Measurements from ENCODE around the gene NUP62. TPM values are rescaled to one million over a fixed set of nuclear protein-coding genes. Genes with fewer than 3 reads are reported as not detected.
"Not testable (repeated sequence)": the region's sequence is repeated elsewhere in the genome, so short reads cannot be mapped to it uniquely, and the experiment has no call there.

The NUP62 gene
- polyA plus RNA-seq, 3 donors: 55.1 to 70.3 (median 67.1) TPM

DNA sequence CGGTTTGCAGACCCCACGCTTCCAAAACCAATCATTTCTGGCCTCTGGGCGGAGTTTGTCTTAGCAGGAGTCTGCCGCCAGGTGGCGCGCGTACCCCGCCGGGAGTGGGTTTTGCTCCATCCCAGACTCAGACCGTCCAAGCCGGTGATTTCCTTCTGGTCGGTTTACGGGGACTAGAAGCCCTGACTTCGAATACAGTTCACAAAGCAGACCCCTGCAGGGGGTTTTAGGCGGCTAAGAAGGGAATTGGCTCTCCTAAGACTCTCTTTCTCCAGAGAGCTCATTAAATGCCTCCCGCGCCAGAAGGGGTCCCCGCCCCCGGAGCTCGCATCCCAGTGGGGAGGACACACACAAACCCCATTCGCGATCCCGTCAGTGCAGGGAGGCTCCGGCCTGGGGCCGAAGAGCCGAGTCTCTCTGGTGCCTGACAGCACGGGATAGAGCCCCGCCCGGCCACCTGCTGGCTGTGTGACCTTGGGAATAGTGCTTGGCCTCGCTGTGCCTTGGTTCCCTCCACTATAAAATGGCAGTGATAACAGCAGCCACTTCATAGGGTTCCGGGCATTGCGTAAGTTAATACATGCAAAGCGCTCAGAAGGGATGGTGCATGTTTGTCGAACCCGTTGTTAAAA lies 8.6 kb upstream of the NUP62 start:
- peak in 8 of 11 donors; percentile 51 to 79 (median 69) for DNase-seq (ENCODE audit: extremely low read depth in 1 of 11, low read depth in 9 of 11, low spot score in 4 of 11)

- DNase-seq (ENCODE audit: extremely low read depth in 1 of 11, low read depth in 9 of 11, low spot score in 4 of 11): no peak
Measured at GRCh38 chr19:49936549-49936948, 7.2 kb upstream of the NUP62 start.

DNA sequence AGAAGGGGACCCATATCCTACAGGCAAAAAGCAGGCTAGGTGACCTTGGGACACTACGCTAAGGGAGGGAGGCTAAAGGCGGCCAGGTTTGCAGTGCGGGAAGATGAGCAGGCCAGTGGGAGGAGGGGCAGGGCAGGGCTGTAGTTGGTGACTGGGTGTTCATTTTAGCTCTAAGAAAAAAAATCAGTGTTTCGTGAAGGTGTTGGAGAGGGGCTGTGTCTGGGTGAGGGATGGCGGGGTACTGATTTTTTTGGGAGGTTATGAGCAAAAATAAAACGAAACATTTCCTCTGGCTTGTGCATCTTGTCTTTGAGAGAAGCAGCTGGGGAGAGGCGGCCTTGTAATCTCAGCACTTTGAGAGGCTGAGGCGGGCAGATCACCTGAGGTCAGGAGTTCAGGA lies 4.3 kb upstream of the NUP62 start:
- no peak for DNase-seq (ENCODE audit: extremely low read depth in 1 of 11, low read depth in 9 of 11, low spot score in 4 of 11)

DNA sequence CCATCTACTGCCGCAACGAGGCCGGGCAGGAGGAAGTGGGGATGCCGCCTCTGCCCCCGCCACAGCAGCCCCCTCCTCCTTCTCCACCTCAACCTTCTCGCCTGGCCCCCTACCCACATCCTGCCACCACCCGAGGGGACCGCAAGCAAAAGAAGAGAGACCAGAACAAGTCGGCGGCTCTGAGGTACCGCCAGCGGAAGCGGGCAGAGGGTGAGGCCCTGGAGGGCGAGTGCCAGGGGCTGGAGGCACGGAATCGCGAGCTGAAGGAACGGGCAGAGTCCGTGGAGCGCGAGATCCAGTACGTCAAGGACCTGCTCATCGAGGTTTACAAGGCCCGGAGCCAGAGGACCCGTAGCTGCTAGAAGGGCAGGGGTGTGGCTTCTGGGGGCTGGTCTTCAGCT lies 3.4 kb upstream of the NUP62 start:
- no peak for DNase-seq (ENCODE audit: extremely low read depth in 1 of 11, low read depth in 9 of 11, low spot score in 4 of 11)

- DNase-seq (ENCODE audit: extremely low read depth in 1 of 11, low read depth in 9 of 11, low spot score in 4 of 11): no peak
Measured at GRCh38 chr19:49932041-49932451, 2.7 kb upstream of the NUP62 start.

GRCh38 chr19:49931293-49932040 lies 2.2 kb upstream of the NUP62 start:
- no peak for DNase-seq (ENCODE audit: extremely low read depth in 1 of 11, low read depth in 9 of 11, low spot score in 4 of 11)

DNA sequence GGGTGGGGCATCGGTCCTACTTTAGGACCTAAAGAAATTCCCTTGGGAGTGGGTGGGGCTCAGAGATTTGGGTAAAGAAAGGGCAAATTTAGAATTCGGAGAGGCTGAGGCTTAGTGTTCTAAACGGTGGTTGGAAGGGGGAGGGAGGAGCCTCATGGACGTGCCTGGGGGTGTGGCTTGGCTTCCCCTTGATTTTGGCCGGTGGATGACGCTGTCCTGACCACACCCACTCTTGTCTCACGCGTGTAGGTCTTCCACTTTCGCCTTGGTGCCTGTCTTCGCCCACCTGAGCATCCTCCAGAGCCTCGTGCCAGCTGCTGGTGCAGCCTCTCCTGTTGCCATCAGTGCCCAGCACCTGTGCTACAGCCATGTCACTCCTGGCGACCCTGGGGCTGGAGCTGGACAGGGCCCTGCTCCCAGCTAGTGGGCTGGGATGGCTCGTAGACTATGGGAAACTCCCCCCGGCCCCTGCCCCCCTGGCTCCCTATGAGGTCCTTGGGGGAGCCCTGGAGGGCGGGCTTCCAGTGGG lies 1.2 kb upstream of the NUP62 start:
- no peak for DNase-seq (ENCODE audit: extremely low read depth in 1 of 11, low read depth in 9 of 11, low spot score in 4 of 11)

DNA sequence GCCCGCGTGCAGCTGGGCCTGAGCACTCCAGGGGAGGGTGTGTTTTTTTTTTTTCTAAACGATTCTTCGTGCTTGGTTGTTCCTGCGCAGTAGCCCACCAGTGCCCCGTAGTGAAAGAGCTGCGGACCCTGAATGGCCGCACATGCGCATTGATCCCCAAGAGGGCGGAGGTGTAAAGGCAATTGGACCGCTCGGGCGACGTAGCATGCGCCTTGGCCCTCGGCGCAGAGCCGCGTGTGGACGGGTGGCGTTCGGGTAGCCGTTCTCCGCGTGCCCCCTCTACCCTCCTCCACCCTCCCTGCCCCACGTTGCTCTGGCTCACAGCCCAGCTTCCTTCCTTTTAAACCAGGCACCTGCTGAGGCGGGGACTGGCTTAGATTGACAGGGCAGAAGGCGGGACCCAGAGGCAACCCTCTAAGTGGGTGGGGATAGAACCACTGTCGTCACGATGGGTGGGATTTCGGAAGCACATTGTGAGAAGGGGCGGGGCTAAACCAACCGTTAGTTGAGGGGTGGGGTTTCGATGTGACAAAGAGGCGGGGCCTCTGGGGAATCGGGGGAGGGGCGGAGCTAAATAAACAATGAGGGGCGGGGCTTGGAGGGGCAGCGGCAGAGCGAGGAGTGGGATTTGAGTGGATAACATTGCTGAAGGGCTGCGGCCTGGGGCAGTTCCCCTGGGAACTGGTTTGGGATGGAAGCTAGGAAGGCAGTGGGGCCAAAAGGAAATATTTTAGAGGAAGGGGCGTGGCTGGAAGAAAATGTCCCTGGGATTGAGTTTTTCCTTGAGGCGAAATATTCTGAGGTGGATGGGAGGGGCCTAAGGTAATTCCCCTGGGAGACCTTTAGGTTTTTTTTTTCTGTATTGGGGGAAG lies 543 bp upstream of the NUP62 start:
- DNase-seq (ENCODE audit: extremely low read depth in 1 of 11, low read depth in 9 of 11, low spot score in 4 of 11): peak; percentile 81 to 94 (median 89)

DNA sequence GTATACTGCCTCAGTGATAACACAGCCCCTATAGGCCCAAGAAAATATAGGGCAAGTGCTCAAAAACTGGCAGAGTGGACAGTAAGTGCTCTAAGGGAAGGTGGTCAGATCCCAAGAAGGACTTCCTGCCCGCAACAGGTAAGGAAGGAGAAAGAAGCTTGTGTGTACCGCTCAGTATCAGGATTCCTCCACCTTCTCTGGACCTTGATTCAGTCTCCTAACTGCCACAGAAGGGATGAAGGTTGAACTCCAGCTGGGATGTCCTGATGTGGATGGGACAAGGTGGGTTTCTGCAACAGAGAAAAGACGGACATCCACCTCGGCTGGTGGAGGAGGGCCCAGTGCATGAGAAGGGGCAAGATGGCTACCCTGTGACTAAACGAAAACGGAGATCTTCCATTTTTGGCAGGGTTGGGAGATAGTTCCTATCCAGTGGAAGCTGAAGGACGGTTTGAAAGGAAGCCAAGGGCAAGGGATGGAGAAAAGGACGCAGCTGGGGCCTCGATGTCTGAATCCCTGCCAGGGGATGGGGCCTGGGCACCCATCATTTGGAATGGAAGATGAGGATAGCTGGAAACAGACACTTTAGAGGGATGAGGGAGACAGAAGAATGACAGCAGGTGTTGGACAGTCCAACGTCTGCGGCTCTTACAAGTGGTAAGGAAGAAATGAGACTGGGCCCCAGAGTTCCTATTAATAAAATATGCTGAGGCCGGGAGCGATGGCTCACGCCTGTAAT lies 1.6 kb downstream of the NUP62 start:
- no peak for DNase-seq (ENCODE audit: extremely low read depth in 1 of 11, low read depth in 9 of 11, low spot score in 4 of 11)

- DNase-seq (ENCODE audit: extremely low read depth in 1 of 11, low read depth in 9 of 11, low spot score in 4 of 11): no peak
Measured at GRCh38 chr19:49926515-49926914, 2.8 kb downstream of the NUP62 start.

DNA sequence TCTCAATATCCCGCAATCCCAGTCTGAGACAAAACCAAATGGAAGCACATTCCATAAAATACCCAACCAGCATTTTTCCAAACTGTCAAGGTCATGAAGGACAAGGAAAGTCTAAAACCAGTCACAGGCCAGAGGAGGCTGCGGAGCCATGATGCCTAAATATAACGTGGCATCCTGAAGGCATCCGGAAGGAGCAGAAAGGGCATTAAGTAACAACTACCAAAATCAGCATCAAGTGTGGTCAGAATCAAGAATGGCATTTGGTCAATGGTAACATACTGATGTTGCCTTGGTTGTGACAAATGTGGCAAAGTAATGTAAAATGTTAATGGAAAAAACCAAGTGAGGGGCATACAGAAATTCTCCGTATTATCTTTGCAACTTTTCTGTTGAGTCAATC lies 3.8 kb downstream of the NUP62 start:
- DNase-seq (ENCODE audit: extremely low read depth in 1 of 11, low read depth in 9 of 11, low spot score in 4 of 11): no peak

- DNase-seq (ENCODE audit: extremely low read depth in 1 of 11, low read depth in 9 of 11, low spot score in 4 of 11): not testable (repeated sequence)
Measured at GRCh38 chr19:49924881-49925210, 4.5 kb downstream of the NUP62 start.

DNA sequence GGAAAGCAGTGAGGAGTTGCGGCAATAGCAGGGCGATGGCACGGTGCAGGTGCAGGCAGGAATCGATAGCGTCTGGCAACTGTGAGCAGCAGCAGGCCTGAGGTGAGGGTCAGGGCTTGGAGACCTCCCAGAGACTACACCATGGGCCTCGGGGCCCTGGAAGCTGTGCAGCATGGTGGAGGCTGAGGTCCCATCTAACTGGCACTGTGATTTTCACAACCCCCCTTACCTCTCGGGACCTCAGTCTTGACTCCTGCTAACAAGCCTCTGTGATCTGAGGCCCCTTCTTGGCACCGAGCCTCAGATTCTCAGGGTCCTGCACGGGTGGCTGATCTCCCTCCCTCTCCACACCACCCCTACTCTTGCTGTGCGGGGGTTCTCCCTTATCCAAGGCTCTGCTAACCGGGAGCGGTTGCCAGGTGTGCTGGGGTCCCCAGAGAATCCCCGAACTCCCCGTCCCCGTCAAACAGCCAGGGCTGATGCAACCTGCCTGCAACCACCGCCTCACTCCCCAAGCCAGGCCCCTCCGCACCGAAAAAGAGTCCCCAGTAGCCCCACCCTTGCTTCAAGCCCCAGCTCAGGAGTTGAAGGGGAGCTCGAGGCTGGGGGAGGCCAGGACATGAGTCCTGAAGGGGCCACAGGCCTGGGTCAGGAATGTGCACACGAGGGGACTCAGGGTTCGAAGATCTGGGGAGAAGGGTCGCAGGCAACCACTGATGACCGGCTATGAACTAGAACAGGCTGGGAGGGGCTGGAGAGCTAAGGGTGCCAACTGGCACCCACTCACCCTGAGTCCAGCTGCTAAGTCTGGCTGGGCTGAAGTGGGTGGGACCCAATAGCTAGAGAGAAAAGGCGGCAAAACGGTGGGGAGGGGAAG lies 5.1 kb downstream of the NUP62 start:
- DNase-seq (ENCODE audit: extremely low read depth in 1 of 11, low read depth in 9 of 11, low spot score in 4 of 11): no peak

DNA sequence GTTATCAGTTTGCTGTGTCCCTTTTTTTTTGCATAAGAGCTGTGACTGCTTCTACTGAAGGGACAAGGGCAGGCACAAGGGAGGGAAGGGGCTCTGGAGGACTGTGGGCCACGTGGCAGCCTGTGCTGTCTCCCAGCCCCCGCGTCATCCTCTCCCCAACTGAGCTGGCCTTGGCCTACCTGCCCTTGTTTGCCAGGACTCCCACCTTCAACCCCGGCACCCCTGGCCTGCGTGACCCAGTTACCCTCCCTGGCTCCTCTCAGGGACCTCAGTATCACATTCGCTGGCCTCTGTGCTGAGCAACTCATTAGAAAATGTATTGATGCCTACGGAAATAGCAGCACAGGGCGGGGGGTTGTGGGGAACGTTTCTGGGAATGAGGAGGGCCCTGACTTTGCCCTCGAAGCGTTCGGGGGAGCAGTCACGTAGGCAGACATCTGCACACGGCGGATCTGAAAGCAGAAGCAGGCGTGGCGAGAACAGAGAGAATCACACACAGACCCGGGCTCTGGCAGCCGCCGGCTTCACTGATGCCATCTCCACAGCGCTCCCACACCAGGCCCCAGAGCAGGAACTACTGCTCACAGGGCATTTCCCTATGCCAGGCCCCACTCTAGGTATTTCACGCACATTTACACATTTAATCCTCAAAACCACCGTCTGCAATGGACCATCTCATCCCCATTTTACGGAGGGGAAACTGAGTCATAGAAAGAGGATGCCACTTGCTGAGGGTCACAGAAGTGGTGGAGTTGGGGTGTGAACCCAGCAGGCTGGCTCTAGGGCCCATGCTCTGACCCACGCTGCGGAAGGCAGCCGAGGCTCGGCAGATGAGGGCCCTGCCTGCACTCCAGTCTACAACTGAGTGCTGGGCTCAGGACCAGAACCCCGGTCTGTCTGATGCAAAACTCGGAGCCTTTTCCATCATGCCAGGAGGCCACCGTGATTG lies 6.0 kb downstream of the NUP62 start:
- DNase-seq (ENCODE audit: extremely low read depth in 1 of 11, low read depth in 9 of 11, low spot score in 4 of 11): no peak

DNA sequence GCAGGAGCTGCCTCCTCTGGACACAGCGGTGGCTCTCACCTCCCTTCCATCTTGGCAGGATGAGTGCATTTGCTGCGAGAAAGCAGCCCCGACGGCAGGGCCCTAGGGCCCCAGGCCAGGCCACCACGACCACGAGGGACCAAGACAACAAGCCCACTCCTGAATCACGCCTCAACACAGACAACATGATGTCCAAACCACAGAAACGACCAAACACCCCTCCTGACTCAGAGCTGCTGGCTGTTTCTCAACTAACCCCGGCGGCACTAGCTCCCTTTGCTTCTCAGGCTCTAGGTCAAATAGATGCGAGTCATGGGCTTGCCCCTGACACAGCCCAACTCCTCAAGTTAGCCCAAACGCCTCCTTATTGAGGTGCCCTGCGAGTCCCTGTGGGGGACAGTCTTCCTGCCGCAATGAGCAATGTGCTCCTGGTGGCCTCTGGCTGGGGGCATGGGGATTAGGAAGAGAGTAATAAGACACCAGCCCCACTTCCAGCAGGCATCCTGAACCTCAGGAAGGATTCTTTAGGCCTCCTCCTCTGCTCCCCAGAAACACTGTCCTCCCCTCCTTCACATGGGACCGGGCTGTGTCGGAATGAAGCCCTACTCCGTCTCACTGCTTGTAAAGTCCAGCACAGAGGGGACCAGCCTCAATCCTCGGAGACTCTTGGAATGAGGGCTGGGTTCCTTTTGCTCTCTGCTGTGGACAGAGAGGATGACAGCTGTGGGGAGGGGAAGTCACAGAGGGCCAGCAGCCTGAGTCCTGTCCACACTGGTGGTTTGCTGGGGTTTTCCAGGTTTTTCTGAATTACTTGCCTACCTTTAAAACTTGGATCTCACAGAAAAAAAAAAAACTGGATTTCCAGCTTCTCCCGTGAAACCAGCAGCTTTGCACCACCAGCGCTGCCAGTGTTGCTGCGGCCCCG lies 7.2 kb downstream of the NUP62 start:
- no peak for DNase-seq (ENCODE audit: extremely low read depth in 1 of 11, low read depth in 9 of 11, low spot score in 4 of 11)

Measured in renal cortex interstitium (tissue), 11 donors.